ENCODE measurements around the gene AGRN. TPM values are rescaled to one million over a fixed set of nuclear protein-coding genes. Genes with fewer than 3 reads are reported as not detected.
"Not testable (repeated sequence)": the region's sequence is repeated elsewhere in the genome, so short reads cannot be mapped to it uniquely, and the experiment has no call there.

Gene AGRN
- total and polyA plus RNA-seq, 8 donors = 40.5 to 166 (median 71.4) TPM

DNA sequence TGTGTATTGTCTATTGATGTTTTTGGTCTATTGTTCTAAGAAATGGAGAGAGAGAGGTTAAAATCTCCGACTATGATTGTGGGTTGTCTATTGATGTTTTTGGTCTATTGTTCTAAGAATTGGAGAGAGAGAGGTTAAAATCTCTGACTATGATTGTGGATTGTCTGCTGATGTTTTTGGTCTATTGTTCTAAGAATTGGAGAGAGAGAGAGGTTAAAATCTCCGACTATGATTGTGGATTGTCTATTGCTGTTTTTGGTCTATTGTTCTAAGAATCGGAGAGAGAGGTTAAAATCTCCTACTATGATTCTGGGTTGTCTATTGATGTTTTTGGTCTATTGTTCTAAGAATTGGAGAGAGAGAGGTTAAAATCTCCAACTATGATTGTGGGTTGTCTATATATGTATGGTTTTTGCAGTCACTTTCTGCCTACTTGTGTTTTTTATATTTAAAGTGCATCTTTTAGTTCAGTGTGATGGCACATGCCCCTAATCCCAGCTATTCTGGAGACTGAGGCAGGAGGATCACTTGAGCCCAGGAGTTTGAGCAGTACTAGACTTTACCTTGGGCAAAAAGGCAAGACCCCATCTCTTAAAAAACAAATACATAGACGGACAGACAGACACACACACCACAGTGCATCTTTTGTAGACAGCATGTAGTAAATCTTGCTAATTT, 79.7 kb downstream of the AGRN start:
- WGBS, 2 donors = 88 to 95% methylated on average over 4 of the region's 4 CpGs
- Histone ChIP-seq H3K27me3 (no peaks in the 10 kb centered on the region), H3K36me3 (no peaks in the 10 kb centered on the region), H3K9me3 (no peaks in the 10 kb centered on the region), H3K4me1 (no peaks in the 10 kb centered on the region), H3K27ac (no peak overlapping the region), H3K4me3 (no peak overlapping the region)
- intact Hi-C loops (cut with DNase I) = no loop called here
- ATAC-seq = no peak
- no peak for DNase-seq
- TF ChIP-seq, protein P1, sequence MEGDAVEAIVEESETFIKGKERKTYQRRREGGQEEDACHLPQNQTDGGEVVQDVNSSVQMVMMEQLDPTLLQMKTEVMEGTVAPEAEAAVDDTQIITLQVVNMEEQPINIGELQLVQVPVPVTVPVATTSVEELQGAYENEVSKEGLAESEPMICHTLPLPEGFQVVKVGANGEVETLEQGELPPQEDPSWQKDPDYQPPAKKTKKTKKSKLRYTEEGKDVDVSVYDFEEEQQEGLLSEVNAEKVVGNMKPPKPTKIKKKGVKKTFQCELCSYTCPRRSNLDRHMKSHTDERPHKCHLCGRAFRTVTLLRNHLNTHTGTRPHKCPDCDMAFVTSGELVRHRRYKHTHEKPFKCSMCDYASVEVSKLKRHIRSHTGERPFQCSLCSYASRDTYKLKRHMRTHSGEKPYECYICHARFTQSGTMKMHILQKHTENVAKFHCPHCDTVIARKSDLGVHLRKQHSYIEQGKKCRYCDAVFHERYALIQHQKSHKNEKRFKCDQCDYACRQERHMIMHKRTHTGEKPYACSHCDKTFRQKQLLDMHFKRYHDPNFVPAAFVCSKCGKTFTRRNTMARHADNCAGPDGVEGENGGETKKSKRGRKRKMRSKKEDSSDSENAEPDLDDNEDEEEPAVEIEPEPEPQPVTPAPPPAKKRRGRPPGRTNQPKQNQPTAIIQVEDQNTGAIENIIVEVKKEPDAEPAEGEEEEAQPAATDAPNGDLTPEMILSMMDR (IDR thresholded peaks at IDR 0.05) = no peak
- FAIRE-seq = peak; percentile 49

DNA sequence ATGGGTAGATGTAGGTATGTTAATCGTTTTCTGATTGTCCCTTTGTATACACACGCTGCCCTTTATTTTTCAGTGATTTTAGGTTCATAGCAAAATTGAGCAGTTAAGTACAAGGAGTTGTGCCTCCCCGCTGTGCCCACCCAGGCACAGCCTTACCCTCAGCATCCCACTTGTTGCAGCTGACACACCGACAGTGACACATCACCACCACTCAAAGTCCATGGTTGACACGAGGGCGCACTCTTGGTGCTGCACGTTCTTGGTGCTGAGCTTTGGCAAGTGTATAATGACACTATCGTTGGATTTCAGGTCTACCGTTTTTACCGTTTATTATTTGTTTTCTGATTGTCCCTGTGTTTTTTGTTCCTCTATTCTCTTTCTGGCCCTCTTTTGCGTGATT, 80.4 kb downstream of the AGRN start:
- intact Hi-C loops (cut with DNase I) = no loop called here
- no peaks in the 10 kb centered on the region for H3K9me3 ChIP-seq
- H3K36me3 ChIP-seq = no peaks in the 10 kb centered on the region
- H3K27me3 ChIP-seq = no peaks in the 10 kb centered on the region
- no peaks in the 10 kb centered on the region for H3K4me1 ChIP-seq
- FAIRE-seq = no peak
- no peak overlapping the region for H3K27ac ChIP-seq
- no peak for ATAC-seq
- TF ChIP-seq, protein P1 (IDR thresholded peaks at IDR 0.05) = no peak
- peak in 1 of 6 donors; percentile 6 for DNase-seq
- WGBS, 2 donors = 95 to 96% methylated on average over 11 of the region's 11 CpGs
- no peak overlapping the region for H3K4me3 ChIP-seq

DNA sequence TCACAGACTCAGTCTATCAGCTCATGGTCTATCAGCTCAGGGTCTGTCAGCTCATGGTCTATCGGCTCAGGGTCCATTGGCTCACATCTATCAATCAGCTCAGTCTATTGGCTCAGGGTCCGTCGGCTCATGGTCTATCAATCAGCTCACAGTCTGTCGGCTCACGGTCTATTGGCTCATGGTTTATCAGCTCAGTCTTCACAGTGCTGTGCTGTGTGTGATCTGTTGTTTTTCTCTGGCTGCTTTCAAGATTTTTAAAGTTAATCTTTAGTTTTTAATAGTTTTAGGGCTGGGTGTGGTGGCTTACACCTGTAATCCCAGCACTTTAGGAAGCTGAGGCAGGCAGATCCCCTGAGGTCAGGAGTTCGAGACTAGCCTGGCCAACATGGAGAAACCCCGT, 81.6 kb downstream of the AGRN start:
- H3K9me3 ChIP-seq = no peaks in the 10 kb centered on the region
- DNase-seq = peak in 1 of 6 donors; percentile 2
- H3K27me3 ChIP-seq = no peaks in the 10 kb centered on the region
- no peak for FAIRE-seq
- no peak overlapping the region for H3K27ac ChIP-seq
- no peaks in the 10 kb centered on the region for H3K36me3 ChIP-seq
- WGBS, 2 donors = 83 to 86% methylated on average over 7 of the region's 7 CpGs
- ATAC-seq = no peak
- TF ChIP-seq, protein P1 (IDR thresholded peaks at IDR 0.05) = no peak
- H3K4me1 ChIP-seq = no peaks in the 10 kb centered on the region
- intact Hi-C loops (cut with DNase I) = no loop called here
- H3K4me3 ChIP-seq = no peak overlapping the region

DNA sequence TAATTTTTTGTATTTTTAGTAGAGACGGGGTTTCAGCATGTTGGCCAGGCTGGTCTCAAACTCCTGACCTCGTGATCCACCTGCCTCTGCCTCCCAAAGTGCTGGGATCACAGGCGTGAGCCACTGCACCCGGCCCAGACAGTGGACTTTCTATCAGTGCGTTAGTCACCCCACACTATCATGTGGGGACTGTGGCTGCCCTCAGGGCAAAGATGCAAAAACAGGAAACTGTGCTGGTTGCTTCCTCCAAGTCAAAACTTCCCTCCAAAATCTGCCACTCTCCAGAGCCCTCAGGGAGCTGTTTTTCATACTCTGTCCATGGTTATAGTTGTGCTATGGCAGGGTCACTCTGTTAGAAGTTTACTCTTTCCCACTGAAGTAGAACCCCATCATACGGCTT, 84.2 kb downstream of the AGRN start:
- H3K27ac ChIP-seq; H3K9me3 ChIP-seq; H3K4me3 ChIP-seq; H3K27me3 ChIP-seq; intact Hi-C loops (cut with DNase I); FAIRE-seq; ATAC-seq; H3K36me3 ChIP-seq; H3K4me1 ChIP-seq: not testable (repeated sequence)
- peak in 1 of 6 donors; percentile 9 for DNase-seq
- 75 to 82% methylated on average over 6 of the region's 6 CpGs for WGBS, 2 donors

Other genes starting within 250 kb of the AGRN start
- 1 to 10 TPM in 5 of 6 donors, under 1 TPM in 1; 0.19 to 8.2 (median 2.0) TPM for gene SAMD11, start 96.2 kb upstream of the AGRN start, total RNA-seq
- gene SAMD11, start 96.2 kb upstream of the AGRN start, polyA plus RNA-seq = 10 to 100 TPM in 1 of 2 donors, 1 to 10 TPM in 1; 7.6 to 23.7 TPM
- gene NOC2L, start 60.9 kb upstream of the AGRN start, total RNA-seq = 10 to 100 TPM; 23.3 to 43.9 (median 30.7) TPM
- 10 to 100 TPM; 79.3 to 86.5 TPM for gene NOC2L, start 60.9 kb upstream of the AGRN start, polyA plus RNA-seq
- 10 to 100 TPM in 1 of 6 donors, 1 to 10 TPM in 5; 3.1 to 12.0 (median 5.9) TPM for gene KLHL17, start 59.5 kb upstream of the AGRN start, total RNA-seq
- 10 to 100 TPM; 22.7 to 24.1 TPM for gene KLHL17, start 59.5 kb upstream of the AGRN start, polyA plus RNA-seq
- 1 to 10 TPM in 2 of 6 donors, under 1 TPM in 4; 0.16 to 1.5 (median 0.40) TPM for gene PLEKHN1, start 53.6 kb upstream of the AGRN start, total RNA-seq
- gene PLEKHN1, start 53.6 kb upstream of the AGRN start, polyA plus RNA-seq = 1 to 10 TPM in 1 of 2 donors, under 1 TPM in 1; 0.52 to 2.8 TPM
- under 1 TPM in 2 of 6 donors, not detected in 4; 0.04 to 0.32 TPM for gene PERM1, start 38.0 kb upstream of the AGRN start, total RNA-seq
- under 1 TPM; 0.15 to 0.35 TPM for gene PERM1, start 38.0 kb upstream of the AGRN start, polyA plus RNA-seq
- 10 to 100 TPM; 13.2 to 29.4 (median 21.3) TPM for gene HES4, start 20.0 kb upstream of the AGRN start, total RNA-seq
- gene HES4, start 20.0 kb upstream of the AGRN start, polyA plus RNA-seq = 10 to 100 TPM; 31.9 to 46.4 TPM
- gene ISG15, start 6.6 kb upstream of the AGRN start, total RNA-seq = 10 to 100 TPM in 2 of 6 donors, 1 to 10 TPM in 4; 4.3 to 19.4 (median 6.6) TPM
- 10 to 100 TPM; 25.9 to 45.0 TPM for gene ISG15, start 6.6 kb upstream of the AGRN start, polyA plus RNA-seq
- under 1 TPM in 4 of 6 donors, not detected in 2; 0.12 to 0.37 (median 0.16) TPM for gene RNF223, start 54.2 kb downstream of the AGRN start, total RNA-seq
- under 1 TPM; 0.05 to 0.34 TPM for gene RNF223, start 54.2 kb downstream of the AGRN start, polyA plus RNA-seq
- gene C1orf159, start 96.0 kb downstream of the AGRN start, total RNA-seq = 1 to 10 TPM; 3.0 to 6.7 (median 4.0) TPM
- 10 to 100 TPM; 20.9 to 30.7 TPM for gene C1orf159, start 96.0 kb downstream of the AGRN start, polyA plus RNA-seq
- under 1 TPM in 5 of 6 donors, not detected in 1; 0.20 to 0.51 (median 0.38) TPM for gene TTLL10, start 153.8 kb downstream of the AGRN start, total RNA-seq
- 1 to 10 TPM; 1.0 to 1.6 TPM for gene TTLL10, start 153.8 kb downstream of the AGRN start, polyA plus RNA-seq
- gene TNFRSF18, start 186.5 kb downstream of the AGRN start, total RNA-seq = under 1 TPM in 3 of 6 donors, not detected in 3; 0.32 to 0.34 (median 0.34) TPM
- 1 to 10 TPM; 1.1 to 1.2 TPM for gene TNFRSF18, start 186.5 kb downstream of the AGRN start, polyA plus RNA-seq
- 1 to 10 TPM in 3 of 6 donors, under 1 TPM in 3; 0.26 to 1.6 (median 0.86) TPM for gene TNFRSF4, start 194.0 kb downstream of the AGRN start, total RNA-seq
- gene TNFRSF4, start 194.0 kb downstream of the AGRN start, polyA plus RNA-seq = 1 to 10 TPM; 2.8 to 5.0 TPM
- 10 to 100 TPM; 68.3 to 99.4 (median 74.2) TPM for gene SDF4, start 211.9 kb downstream of the AGRN start, total RNA-seq
- gene SDF4, start 211.9 kb downstream of the AGRN start, polyA plus RNA-seq = 10 to 100 TPM; 74.0 to 96.6 TPM
- 10 to 100 TPM in 3 of 6 donors, 1 to 10 TPM in 3; 6.2 to 13.4 (median 9.0) TPM for gene B3GALT6, start 212.1 kb downstream of the AGRN start, total RNA-seq
- 1 to 10 TPM; 8.7 to 8.9 TPM for gene B3GALT6, start 212.1 kb downstream of the AGRN start, polyA plus RNA-seq
- 1 to 10 TPM in 3 of 6 donors, under 1 TPM in 3; 0.43 to 1.7 (median 0.93) TPM for gene C1QTNF12, start 226.6 kb downstream of the AGRN start, total RNA-seq
- 1 to 10 TPM; 2.5 to 4.8 TPM for gene C1QTNF12, start 226.6 kb downstream of the AGRN start, polyA plus RNA-seq

All from pancreas (tissue), 10 donors.